ENCODE results near the gene CFAP61.
A peak's percentile ranks its signal among the peaks of the same experiment; 100 is the strongest.

The CFAP61 gene

DNA sequence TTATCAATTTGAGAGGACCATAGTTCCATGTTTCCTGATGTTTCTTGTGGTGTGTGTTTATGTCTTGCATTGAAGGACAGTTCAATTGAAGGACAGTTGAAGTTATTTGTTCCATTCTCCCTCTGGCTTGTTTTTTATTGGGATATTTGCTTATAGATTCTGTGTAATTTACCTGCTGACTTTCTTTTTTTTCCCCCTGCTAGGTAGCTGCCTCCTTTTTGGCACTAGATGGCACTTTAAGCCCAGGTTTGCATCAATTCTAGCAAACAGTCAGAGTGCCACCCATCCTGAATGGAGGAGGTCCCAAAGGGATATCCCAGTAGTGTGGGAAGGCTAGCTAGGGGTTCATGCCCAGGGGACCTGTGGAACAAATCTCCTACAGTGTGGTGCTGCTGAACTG lies 78.1 kb downstream of the CFAP61 start:
- TF ChIP-seq, protein P1, sequence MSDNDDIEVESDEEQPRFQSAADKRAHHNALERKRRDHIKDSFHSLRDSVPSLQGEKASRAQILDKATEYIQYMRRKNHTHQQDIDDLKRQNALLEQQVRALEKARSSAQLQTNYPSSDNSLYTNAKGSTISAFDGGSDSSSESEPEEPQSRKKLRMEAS (IDR thresholded peaks at IDR 0.05; ENCODE audit: low read depth, low read length) = no peak
- no peak for TF ChIP-seq MYC (IDR thresholded peaks at IDR 0.05; ENCODE audit: low read depth, low read length)
- TF ChIP-seq, protein P2, sequence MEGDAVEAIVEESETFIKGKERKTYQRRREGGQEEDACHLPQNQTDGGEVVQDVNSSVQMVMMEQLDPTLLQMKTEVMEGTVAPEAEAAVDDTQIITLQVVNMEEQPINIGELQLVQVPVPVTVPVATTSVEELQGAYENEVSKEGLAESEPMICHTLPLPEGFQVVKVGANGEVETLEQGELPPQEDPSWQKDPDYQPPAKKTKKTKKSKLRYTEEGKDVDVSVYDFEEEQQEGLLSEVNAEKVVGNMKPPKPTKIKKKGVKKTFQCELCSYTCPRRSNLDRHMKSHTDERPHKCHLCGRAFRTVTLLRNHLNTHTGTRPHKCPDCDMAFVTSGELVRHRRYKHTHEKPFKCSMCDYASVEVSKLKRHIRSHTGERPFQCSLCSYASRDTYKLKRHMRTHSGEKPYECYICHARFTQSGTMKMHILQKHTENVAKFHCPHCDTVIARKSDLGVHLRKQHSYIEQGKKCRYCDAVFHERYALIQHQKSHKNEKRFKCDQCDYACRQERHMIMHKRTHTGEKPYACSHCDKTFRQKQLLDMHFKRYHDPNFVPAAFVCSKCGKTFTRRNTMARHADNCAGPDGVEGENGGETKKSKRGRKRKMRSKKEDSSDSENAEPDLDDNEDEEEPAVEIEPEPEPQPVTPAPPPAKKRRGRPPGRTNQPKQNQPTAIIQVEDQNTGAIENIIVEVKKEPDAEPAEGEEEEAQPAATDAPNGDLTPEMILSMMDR (IDR thresholded peaks at IDR 0.05; ENCODE audit: low read depth, low read length) = peak; percentile 42
- no peak for TF ChIP-seq POLR2A (IDR thresholded peaks at IDR 0.05; ENCODE audit: extremely low read depth, insufficient read length)
- DNase-seq (ENCODE audit: low read depth) = peak; percentile 42
- H3K4me3 ChIP-seq (ENCODE audit: low read depth, low read length) = no peak overlapping the region

DNA sequence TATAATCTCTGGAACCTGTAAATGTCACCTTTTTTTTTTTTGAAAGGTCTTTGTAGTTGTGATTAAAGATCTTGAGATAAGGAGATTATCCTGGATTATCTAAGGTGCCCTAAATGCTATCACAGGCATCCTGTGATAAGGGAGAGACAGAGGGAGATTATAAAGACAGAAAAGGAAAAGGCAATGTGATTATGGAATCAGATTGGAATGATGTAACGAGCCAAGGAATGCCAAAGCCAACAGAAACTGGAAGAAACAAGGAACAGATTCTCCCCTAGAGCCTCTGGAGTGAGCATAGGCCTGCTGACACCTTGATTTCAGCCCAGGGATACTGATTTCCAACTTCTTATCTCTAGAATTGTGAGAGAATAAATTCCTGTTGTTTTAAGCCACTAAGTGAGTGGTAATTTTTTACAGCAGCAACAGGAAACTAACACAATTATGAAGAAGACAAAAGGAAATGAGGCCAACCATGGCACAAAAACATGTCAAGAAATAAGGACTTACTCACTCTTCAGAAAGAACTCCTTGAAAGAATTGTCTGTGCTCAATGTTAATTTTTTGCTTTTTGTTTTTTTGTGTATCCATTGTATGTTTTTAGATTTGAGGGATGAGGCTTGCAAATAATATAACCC lies 82.7 kb downstream of the CFAP61 start:
- DNase-seq (ENCODE audit: low read depth) = no peak
- TF ChIP-seq, protein P2 (IDR thresholded peaks at IDR 0.05; ENCODE audit: low read depth, low read length) = no peak
- TF ChIP-seq MYC (IDR thresholded peaks at IDR 0.05; ENCODE audit: low read depth, low read length) (no peak), POLR2A (IDR thresholded peaks at IDR 0.05; ENCODE audit: extremely low read depth, insufficient read length) (no peak)
- TF ChIP-seq, protein P1 (IDR thresholded peaks at IDR 0.05; ENCODE audit: low read depth, low read length) = no peak
- no peak overlapping the region for H3K4me3 ChIP-seq (ENCODE audit: low read depth, low read length)

DNA sequence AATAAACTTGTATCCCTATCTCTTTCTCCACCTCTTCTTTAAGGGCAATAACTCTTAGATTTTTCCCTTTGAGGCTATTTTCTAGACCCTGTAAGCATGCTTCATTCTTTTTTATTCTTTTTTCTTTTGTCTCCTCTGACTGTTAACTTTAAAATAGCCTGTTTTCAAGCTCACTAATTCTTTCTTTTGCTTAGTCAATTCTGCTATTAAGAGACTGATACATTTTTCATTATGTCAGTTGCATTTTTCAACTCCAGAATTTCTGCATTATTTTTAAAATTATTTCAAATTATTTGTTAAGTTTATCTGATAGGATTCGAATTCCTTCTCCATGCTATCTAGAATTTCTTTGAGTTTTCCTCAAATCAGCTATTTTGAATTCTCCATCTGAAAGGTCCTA lies 84.0 kb downstream of the CFAP61 start:
- no peak overlapping the region for H3K4me3 ChIP-seq (ENCODE audit: low read depth, low read length)
- no peak for DNase-seq (ENCODE audit: low read depth)
- TF ChIP-seq, protein P2 (IDR thresholded peaks at IDR 0.05; ENCODE audit: low read depth, low read length) = no peak

DNA sequence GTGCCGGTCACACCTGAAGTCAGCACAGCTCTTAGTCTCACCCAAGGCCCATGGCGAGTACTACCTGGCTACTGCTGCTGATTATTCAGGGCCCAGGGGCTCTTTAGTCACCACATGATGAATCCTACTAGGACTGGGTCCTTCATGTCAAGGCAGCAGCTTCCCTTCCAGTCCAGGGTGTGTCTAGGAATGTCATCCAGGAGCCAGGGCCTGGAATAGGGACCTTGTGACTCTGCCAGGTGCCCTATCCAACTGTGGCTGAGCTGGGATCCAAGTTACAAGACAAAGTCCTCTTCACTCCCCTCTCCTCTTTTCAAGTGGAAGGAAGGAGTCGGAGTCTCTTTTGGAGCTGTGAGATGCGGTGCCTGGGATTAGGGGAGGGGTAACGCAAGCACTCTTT lies 85.5 kb downstream of the CFAP61 start:
- H3K4me3 ChIP-seq (ENCODE audit: low read depth, low read length) = no peak overlapping the region
- no peak for DNase-seq (ENCODE audit: low read depth)
- TF ChIP-seq, protein P1 (IDR thresholded peaks at IDR 0.05; ENCODE audit: low read depth, low read length) = no peak
- no peak for TF ChIP-seq MYC (IDR thresholded peaks at IDR 0.05; ENCODE audit: low read depth, low read length)
- TF ChIP-seq, protein P2 (IDR thresholded peaks at IDR 0.05; ENCODE audit: low read depth, low read length) = no peak

DNA sequence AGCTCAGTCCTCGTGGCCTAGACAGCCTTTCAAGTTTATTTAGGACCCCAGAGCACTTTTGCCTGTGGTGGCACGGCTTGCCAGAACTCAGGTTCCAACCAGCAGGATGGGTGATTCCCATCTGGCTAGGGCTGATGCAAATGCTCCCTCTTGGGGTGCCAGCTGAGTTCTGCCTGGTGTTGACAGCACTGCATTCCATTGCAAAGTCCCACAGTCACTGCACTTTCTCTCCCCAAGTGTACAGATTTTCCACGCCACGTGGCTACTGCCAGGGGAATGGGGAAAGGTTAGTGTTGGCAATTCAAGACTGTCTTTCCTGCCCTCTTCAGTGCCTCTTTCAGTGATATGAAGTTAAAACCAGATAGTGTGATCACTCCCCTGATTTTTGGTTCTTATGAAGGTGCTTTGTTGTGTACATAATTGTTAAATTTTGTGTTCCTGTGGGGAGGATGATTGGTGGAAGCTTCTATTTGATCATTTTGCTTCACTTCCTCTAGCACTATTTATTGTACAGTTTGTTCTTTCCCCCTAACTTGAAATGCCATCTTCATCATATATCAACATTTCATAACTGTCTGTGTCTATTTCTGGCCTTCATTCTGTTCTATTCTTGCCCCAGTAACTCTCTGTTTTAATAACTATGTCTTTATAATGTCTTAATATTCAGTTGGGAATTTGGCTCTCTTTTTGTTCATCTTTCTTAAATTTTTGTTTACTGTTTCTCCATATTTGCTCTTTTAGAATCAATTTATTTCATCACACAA lies 86.2 kb downstream of the CFAP61 start:
- TF ChIP-seq, protein P2 (IDR thresholded peaks at IDR 0.05; ENCODE audit: low read depth, low read length) = no peak
- no peak for TF ChIP-seq MYC (IDR thresholded peaks at IDR 0.05; ENCODE audit: low read depth, low read length)
- TF ChIP-seq, protein P1 (IDR thresholded peaks at IDR 0.05; ENCODE audit: low read depth, low read length) = no peak

More for the DNA sequence above, 86.2 kb downstream of the CFAP61 start:
- no peak for DNase-seq (ENCODE audit: low read depth)
- H3K4me3 ChIP-seq (ENCODE audit: low read depth, low read length) = no peak overlapping the region

Measured in NB4 (cell line).